GM12874 (cell line): Measurements from ENCODE around the gene FOCAD.

ENCODE experiments used
- TF ChIP-seq, protein P1 (sequence below): IDR thresholded peaks from 2 replicates; pipeline ENCODE4 v1.5.1; 2011; ENCODE audit warnings: low read depth, mild to moderate bottlenecking, control low read depth, low read length, moderate library complexity; ENCODE audit not compliant: insufficient read depth

FOCAD gene

GRCh38 chr9:20921362-20921761 lies 237.3 kb downstream of the FOCAD start:
- TF ChIP-seq, protein P1, sequence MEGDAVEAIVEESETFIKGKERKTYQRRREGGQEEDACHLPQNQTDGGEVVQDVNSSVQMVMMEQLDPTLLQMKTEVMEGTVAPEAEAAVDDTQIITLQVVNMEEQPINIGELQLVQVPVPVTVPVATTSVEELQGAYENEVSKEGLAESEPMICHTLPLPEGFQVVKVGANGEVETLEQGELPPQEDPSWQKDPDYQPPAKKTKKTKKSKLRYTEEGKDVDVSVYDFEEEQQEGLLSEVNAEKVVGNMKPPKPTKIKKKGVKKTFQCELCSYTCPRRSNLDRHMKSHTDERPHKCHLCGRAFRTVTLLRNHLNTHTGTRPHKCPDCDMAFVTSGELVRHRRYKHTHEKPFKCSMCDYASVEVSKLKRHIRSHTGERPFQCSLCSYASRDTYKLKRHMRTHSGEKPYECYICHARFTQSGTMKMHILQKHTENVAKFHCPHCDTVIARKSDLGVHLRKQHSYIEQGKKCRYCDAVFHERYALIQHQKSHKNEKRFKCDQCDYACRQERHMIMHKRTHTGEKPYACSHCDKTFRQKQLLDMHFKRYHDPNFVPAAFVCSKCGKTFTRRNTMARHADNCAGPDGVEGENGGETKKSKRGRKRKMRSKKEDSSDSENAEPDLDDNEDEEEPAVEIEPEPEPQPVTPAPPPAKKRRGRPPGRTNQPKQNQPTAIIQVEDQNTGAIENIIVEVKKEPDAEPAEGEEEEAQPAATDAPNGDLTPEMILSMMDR: no peak

DNA sequence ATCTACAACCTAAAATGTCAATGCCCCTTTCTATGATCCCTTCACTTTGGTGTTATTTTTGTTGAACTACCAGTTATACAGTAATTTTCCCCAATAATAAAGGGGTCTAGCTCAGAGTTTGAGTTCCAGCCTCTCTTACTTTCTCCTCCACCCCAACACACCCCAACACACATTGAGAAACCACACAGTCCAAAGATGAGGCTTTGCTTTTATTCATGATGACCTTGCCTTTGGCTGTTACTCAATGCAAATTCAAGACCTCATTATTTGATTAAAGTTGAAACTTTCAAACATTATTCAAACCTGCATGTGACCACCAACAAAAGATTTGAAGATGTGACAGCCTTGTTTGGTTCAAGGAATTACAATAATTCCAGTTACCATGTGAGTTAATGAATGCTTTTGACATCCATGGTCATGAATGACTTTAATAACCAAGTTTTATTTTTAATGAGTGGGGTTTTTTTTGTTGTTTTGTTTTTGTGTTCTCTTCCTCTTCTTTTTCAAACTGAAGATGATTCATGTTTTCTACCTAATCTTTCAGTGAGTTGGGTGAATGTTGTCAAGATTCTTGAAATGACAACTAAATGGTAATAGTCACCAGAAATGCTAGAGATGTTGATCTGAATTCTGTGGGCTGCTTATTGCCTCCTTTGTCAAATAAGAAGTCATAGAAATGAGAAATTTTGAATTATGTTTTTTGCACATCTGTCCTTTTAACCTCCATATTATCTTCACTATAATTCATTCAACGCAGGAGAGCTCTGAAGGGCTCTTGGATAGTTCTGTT lies 241.4 kb downstream of the FOCAD start:
- TF ChIP-seq, protein P1: no peak

DNA sequence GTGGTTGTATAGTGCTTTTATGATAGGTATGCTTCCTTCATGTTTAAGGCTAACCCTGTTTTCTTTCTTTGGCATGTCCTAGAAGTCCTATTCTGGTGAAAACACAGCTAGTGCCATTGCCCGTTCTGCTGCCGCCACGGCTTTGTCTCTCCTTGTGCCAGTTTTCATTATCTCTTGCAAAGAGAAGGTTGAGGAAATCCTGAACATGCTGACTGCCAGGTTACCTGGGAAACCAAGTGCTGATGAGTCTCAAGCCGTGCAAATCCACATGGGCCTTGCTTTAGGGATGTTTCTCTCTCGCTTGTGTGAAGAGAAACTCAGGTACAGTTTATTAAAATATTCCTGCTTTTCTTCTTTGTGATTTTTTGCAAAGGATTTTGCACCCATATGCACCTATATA lies 245.2 kb downstream of the FOCAD start:
- TF ChIP-seq, protein P1: no peak

DNA sequence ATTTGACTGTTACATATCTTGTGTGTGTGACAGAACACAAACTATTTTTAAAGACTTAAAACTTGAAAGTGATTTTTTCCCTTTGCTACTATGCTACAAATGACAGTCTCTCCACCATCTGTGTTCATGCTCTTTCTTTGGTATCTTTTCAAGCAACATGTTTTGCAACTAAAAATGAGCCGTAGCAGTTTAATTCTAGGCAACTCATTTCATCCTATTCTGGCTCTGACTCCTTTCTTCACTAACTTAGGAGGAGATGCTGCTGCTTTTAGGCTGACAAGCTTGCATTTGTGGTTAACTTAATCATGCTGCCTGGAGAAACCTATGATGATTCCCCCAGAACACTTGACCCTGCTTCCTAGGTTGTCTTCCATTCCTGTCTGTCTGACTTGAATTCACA lies 246.8 kb downstream of the FOCAD start:
- TF ChIP-seq, protein P1: no peak

DNA sequence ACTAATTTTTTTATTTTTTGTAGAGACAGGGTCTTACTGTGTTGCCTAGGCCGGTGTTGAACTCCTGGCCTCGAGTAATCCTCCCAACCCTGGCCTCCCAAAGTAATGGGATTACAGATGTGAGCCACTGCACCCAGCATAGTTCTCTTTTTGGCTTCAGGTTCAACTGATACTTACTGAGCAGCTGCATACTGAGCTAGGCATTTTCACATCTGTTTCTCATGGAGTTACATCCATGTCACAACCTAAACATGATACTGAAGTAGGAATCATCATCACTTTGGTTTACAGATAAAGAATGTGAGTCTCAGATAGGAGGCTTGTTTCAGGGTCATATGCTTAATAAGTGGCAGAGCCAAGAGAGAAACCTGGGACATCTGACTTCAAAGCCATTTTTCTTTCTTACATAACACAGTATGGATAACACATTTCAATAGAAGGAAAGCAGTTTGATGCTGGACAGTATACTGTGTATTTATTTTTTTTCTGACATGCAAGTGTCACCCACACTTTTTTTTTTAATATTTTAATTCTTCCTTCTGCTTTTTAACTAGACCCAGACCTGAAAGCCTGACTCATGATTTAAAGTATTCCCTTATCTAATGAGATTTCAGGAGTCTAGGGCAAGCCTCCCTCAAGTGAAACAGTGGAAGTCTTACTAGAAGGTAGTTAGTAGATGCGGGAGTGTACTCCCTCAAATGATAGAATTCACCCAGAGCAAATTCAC lies 256.6 kb downstream of the FOCAD start:
- TF ChIP-seq, protein P1: no peak

GRCh38 chr9:20941174-20941690 lies 257.2 kb downstream of the FOCAD start:
- TF ChIP-seq, protein P1: peak; percentile 64

GRCh38 chr9:20944507-20944906 lies 260.4 kb downstream of the FOCAD start:
- TF ChIP-seq, protein P1: no peak
